ENCODE measurements around the gene CDH16.
A peak's percentile ranks its signal among the peaks of the same experiment; 100 is the strongest.

The CDH16 gene

GRCh38 chr16:66950971-66951790, 32.5 kb upstream of the CDH16 start:
- CTCF ChIA-PET: interaction anchor here (0.6 to 2.7 kb wide), 10 partner anchors 10 to 515 kb away, joined by 3 to 11 read pairs (median 5); partner anchors contain the start of gene CES3
- POLR2A ChIA-PET: no interaction called here
- Histone ChIP-seq H3K4me1 (ENCODE audit: control insufficient read depth, insufficient read depth, low read length) (no peaks in the 10 kb centered on the region), H3K4me3 (ENCODE audit: low read depth, low read length) (no peak overlapping the region), H3K27ac (ENCODE audit: extremely low read depth, low read depth, low read length) (no peak overlapping the region), H3K36me3 (ENCODE audit: control insufficient read depth in 2 of 2, insufficient read depth in 1 of 2, low read length in 2 of 2) (no peaks in the 10 kb centered on the region), H3K9me3 (ENCODE audit: control insufficient read depth, insufficient read depth, low read depth, low read length) (no peaks in the 10 kb centered on the region)
- TF ChIP-seq HOXD13 (CRISPR knock-in tag; IDR thresholded peaks at IDR 0.05; ENCODE audit: borderline replicate concordance) (no peak), OSR2 (tag by site-specific recombination; IDR thresholded peaks at IDR 0.05) (no peak), SETDB1 (IDR thresholded peaks at IDR 0.05; ENCODE audit: insufficient read length, low read length) (peak; percentile 80)

- POLR2A ChIA-PET: no interaction called here
- H3K4me3 ChIP-seq (ENCODE audit: low read depth, low read length): no peak overlapping the region
- H3K36me3 ChIP-seq (ENCODE audit: control insufficient read depth in 2 of 2, insufficient read depth in 1 of 2, low read length in 2 of 2): no peaks in the 10 kb centered on the region
- TF ChIP-seq ZNF548 (tag by site-specific recombination; IDR thresholded peaks at IDR 0.05): no peak
- TF ChIP-seq ZNF768 (tag by site-specific recombination; IDR thresholded peaks at IDR 0.05): 0 out of 2 replicates have a peak, but pooled peaks have one; percentile 63
- no peak for TF ChIP-seq ZNF18 (tag by site-specific recombination; IDR thresholded peaks at IDR 0.05)
- H3K9me3 ChIP-seq (ENCODE audit: control insufficient read depth, insufficient read depth, low read depth, low read length): no peaks in the 10 kb centered on the region
- H3K4me1 ChIP-seq (ENCODE audit: control insufficient read depth, insufficient read depth, low read length): no peaks in the 10 kb centered on the region
- CTCF ChIA-PET: interaction anchor here (0.9 to 2.7 kb wide), 3 partner anchors 11 to 82 kb away, joined by 3 to 9 read pairs (median 6); partner anchors contain the start of gene CES3
- H3K27ac ChIP-seq (ENCODE audit: extremely low read depth, low read depth, low read length): no peak overlapping the region
Observed at GRCh38 chr16:66950437-66950836, 31.8 kb upstream of the CDH16 start.

- TF ChIP-seq ZFP41 (tag by site-specific recombination; IDR thresholded peaks at IDR 0.05; ENCODE audit: borderline replicate concordance) (no peak), ZNF37A (tag by site-specific recombination; IDR thresholded peaks at IDR 0.05) (no peak), ZNF16 (tag by site-specific recombination; IDR thresholded peaks at IDR 0.05; ENCODE audit: low read depth) (no peak), ZNF658 (tag by site-specific recombination; IDR thresholded peaks at IDR 0.05) (no peak), ZNF704 (tag by site-specific recombination; IDR thresholded peaks at IDR 0.05) (no peak), ZNF501 (tag by site-specific recombination; IDR thresholded peaks at IDR 0.05) (no peak)
- H3K4me3 ChIP-seq (ENCODE audit: low read depth, low read length): no peak overlapping the region
- H3K9me3 ChIP-seq (ENCODE audit: control insufficient read depth, insufficient read depth, low read depth, low read length): no peaks in the 10 kb centered on the region
- CTCF ChIA-PET: interaction anchor here (0.7 to 2.7 kb wide), 4 partner anchors 9 to 55 kb away, joined by 3 to 9 read pairs (median 4); partner anchors contain the start of gene CES3
- no peaks in the 10 kb centered on the region for H3K36me3 ChIP-seq (ENCODE audit: control insufficient read depth in 2 of 2, insufficient read depth in 1 of 2, low read length in 2 of 2)
- H3K27ac ChIP-seq (ENCODE audit: extremely low read depth, low read depth, low read length): no peak overlapping the region
- POLR2A ChIA-PET: interaction anchor here (0.6 kb wide), 1 partner anchor 24 kb away, joined by 4 read pairs; no protein-coding TSS in a partner anchor
- no peaks in the 10 kb centered on the region for H3K4me1 ChIP-seq (ENCODE audit: control insufficient read depth, insufficient read depth, low read length)
Observed at GRCh38 chr16:66949472-66949871, 30.8 kb upstream of the CDH16 start.

GRCh38 chr16:66948837-66949225, 30.1 kb upstream of the CDH16 start:
- H3K4me3 ChIP-seq (ENCODE audit: low read depth, low read length): no peak overlapping the region
- H3K9me3 ChIP-seq (ENCODE audit: control insufficient read depth, insufficient read depth, low read depth, low read length): no peaks in the 10 kb centered on the region
- H3K27ac ChIP-seq (ENCODE audit: extremely low read depth, low read depth, low read length): no peak overlapping the region
- ChIA-PET POLR2A (no interaction called here), CTCF (interaction anchor here (1.1 kb wide), 1 partner anchor 10 kb away, joined by 3 read pairs; no protein-coding TSS in a partner anchor)
- no peaks in the 10 kb centered on the region for H3K4me1 ChIP-seq (ENCODE audit: control insufficient read depth, insufficient read depth, low read length)
- peaks cover 0 to 1% of the 10 kb centered on the region in 2 experiments; a peak in 1 of 3 replicates for H3K36me3 ChIP-seq (ENCODE audit: control insufficient read depth in 2 of 2, insufficient read depth in 1 of 2, low read length in 2 of 2)
- TF ChIP-seq ZNF223 (tag by site-specific recombination; IDR thresholded peaks at IDR 0.05): no peak
- no peak for TF ChIP-seq ZFP69B (tag by site-specific recombination; IDR thresholded peaks at IDR 0.05)
- no peak for TF ChIP-seq ZNF837 (tag by site-specific recombination; IDR thresholded peaks at IDR 0.05)
- no peak for TF ChIP-seq KLF16 (tag by site-specific recombination; IDR thresholded peaks at IDR 0.05)
- no peak for TF ChIP-seq ZNF433 (tag by site-specific recombination; IDR thresholded peaks at IDR 0.05; ENCODE audit: low read depth)
- no peak for TF ChIP-seq ZNF513 (tag by site-specific recombination; IDR thresholded peaks at IDR 0.05)
- no peak for TF ChIP-seq KLF1 (tag by site-specific recombination; IDR thresholded peaks at IDR 0.05)
- TF ChIP-seq ZFP37 (tag by site-specific recombination; IDR thresholded peaks at IDR 0.05): no peak
- TF ChIP-seq ZNF114 (tag by site-specific recombination; IDR thresholded peaks at IDR 0.05): no peak
- no peak for TF ChIP-seq ZIC2 (tag by site-specific recombination; IDR thresholded peaks at IDR 0.05)
- no peak for TF ChIP-seq MYNN (tag by site-specific recombination; IDR thresholded peaks at IDR 0.05; ENCODE audit: borderline replicate concordance)
- no peak for TF ChIP-seq YY2 (tag by site-specific recombination; IDR thresholded peaks at IDR 0.05)

Data from HEK293 (cell line).